GM19193 (cell line): Measurements from ENCODE around the gene CCDC80.

Experiments used
- POLR2A ChIP-seq: IDR thresholded peaks from 4 replicates; pipeline ENCODE4 v1.6.1; 2011; ENCODE audit not compliant: insufficient read depth, insufficient read length; ENCODE audit errors: extremely low read depth

Gene CCDC80

GRCh38 chr3:112640930-112641801, at the start of gene CCDC80:
TSS of gene CCDC80 (minus strand) at chr3:112641143. CDS start at chr3:112639905, 1,238 bp downstream.
- TF ChIP-seq POLR2A: no peak

DNA sequence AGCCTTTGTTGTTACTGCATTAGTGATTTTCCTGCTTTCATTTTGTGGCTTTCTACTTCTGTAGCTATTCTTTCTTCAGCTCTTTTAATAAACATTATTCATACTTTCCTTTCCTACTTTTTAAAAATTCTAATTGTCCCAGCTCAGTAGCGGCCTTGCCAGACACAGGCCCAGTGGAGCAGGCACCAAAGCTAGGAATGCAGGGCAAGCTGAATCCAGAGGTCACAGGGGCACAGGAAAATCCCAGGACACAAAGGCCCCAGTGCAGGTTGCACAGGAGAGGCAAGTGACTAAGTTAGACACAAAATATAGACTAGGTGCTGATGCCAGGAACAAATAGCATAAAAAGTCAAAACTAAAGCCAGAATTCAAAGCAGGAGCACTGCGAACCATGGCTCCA, 49.0 kb upstream of the CCDC80 start:
- no peak for TF ChIP-seq POLR2A

DNA sequence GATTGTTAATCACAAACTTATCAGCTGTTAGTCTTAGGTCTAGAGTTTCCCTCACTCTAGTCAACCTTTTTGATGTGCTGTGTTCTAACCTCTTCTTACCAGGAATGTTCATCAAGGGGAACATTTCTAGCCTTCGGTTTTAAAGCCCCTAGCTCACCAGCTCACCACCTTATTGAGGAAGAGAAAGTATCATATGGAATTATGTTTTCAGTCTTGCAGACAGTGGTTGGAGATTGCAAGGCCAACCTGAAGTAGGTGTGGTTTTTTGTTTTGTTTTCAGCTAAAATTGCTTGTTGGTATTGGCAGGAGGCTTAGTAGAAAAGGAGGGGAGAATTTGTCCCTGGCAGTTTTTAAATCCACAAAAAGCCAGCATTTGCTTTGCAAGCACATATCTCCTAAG, 48.4 kb upstream of the CCDC80 start:
- TF ChIP-seq POLR2A: no peak

DNA sequence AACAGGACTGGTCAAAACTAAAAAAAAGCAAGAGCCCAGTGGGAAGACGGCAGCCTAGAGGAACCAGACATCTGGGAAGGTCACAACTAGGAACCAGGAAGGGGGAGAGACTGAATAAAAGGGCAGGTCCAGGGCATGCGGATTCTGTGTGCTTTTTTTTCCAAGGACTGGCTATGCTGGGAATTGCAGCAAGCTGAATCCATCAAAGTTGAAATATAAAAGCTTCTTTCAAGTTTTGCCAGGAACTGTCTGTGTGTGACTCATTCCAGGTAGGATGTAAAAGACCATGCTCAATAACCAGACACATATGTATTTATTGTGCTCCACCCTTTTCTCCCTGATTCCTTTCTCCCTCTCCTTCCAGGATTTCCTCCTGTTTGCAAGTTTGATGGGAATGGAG, 47.9 kb upstream of the CCDC80 start:
- no peak for TF ChIP-seq POLR2A

DNA sequence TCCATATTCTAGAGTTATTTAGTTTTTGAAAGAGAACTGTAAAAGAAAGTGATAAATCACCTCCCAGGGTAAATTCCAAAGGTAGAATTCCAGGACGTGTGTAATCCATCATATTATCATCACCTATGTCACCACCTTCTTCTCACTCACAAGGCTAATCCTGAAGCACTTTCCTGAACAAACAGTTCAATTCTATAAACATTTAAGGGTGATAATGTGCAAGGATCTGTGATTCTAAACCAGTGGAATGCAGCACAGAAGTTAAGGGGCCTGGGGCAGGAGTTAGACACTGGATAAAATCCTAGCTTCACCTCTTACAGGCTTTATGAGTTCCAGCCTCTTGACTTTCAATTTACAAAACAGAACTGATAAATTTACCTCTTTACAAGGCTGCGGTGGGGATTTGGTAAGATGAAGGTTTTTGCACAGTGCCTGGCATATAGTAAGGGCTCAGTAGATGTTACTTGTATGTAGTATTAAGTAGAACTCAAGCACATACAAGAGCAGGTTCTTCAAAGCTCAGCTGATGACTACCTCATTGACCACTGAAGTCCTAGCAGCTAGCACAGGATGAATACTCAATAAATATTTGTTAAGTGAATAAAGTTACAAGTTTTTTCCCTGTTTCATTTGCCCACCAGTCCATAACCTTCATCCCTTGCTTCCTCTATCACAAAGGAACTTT, 47.3 kb upstream of the CCDC80 start:
- no peak for TF ChIP-seq POLR2A

- TF ChIP-seq POLR2A: no peak
Measured at GRCh38 chr3:112687616-112688015, 46.7 kb upstream of the CCDC80 start.

DNA sequence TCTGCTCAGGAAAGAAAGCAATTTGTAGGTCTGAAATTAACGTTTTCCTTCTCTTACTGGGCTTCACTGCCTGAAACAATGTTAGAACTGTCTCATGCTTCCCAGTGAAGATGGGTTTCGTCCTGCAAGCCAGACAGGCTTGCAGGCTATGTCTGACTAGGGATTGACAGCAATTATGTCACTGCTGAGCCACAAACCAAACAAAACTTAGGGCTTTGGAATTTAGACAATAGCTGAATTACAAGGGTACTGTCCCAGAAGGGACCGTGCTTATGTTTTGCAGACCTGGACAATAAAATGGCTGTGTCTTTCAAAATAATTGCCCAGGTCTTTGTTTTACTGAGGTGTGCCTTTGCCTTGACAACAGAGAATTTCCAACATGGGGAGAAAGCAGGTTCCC, 46.3 kb upstream of the CCDC80 start:
- no peak for TF ChIP-seq POLR2A

DNA sequence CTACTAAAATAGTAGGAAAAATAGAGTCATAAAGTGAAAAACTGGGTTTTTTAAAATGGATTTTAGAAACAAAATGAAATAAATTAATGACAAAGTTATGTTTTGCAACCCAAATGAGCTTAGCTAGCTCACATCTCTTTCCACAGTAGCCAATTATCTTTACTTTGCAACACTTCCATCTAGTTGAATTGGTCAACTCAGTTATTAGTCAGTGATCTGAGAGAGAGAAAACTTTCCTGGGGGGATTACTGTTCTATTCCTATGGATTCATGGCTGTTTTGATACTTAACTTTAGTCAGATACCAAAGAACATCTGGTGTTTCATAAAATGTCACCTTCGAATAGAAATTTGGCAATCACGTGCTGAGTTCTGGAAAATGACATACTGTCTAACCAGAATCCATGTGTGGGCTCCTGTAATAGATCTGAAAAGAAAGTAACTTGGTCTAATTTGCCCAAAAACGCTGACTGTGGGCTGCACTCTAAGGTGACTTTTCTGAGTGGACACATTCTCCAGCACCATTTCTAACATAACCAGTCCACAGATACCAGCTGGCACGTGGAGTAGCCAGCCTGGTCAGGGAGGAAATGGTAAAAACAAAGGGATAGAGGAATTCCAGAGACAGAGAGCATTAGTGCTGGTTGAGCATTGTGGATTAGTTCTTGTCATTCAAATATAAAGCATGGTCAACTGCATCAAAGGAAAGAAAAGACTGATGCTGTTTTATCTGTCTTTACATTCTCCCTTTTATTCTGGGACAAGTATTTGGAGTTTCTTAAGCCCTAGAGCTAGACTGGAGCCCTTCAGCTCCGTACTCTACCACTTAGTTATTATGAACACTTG, 45.2 kb upstream of the CCDC80 start:
- no peak for TF ChIP-seq POLR2A

DNA sequence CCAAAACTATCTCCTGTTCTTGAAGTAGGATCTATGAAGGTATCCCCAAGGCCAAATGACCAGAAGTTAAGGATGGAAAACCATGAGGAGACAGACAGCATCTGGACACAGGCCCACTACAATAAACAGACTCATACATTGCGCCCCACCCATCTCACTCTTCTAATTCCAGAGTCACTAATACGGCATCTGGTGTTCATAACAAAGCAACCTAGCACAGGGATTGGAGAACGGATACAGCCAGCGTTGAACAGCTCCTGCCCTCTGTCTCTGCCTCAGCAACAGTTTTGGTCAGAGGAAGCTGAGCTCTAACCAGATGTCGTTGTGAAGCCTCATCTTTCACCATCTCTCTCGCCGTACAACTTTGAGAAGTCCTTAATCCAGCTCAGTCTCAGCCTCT, 44.5 kb upstream of the CCDC80 start:
- TF ChIP-seq POLR2A: no peak

DNA sequence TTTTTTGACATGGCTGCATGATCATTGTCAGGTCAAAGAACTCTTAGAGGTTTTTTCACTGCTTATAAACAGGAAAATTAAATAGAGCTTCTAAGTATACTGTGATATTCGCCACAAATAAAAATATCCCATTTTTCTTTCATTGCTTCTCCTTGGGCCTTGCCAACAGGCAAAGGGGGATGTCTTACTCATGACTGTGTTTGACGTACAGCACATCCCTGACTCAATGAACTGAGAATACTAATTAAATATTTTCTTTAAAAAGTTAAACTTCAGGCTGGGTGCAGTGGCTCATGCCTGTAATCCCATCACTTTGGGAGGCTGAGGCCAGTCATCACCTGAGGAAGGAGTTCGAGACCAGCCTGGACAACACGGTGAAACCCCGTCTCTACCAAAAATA, 41.4 kb upstream of the CCDC80 start:
- no peak for TF ChIP-seq POLR2A

GRCh38 chr3:112681822-112682325, 40.9 kb upstream of the CCDC80 start:
- no peak for TF ChIP-seq POLR2A

- TF ChIP-seq POLR2A: no peak
Measured at GRCh38 chr3:112676659-112677234, 35.8 kb upstream of the CCDC80 start.

GRCh38 chr3:112675943-112676535, 35.1 kb upstream of the CCDC80 start:
- TF ChIP-seq POLR2A: no peak

DNA sequence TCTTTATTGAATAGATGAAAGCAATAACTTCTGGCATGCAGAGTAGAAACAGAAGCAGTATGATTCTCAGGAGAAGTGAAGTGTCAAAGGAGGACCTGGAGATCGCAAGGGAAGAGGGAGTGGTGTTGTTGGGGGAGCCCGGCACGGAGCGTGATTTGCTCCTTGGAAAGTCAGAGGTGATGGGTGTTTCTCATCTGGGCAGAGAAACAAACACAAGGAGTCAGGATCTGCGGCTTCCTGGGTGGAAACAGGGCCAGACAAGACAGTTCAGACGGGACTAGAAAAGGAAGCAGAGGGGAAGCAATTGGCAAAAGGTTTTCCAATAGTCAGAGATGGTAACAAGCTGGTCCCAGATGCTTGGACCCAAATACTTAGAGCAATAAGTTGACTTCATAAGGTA, 34.4 kb upstream of the CCDC80 start:
- no peak for TF ChIP-seq POLR2A

- TF ChIP-seq POLR2A: no peak
Measured at GRCh38 chr3:112672716-112673541, 32.0 kb upstream of the CCDC80 start.
